Cardiac muscle cell (in vitro differentiated cells and primary cell): ENCODE data around the gene AMOTL1. TPM values are rescaled to one million over a fixed set of nuclear protein-coding genes. Genes with fewer than 3 reads are reported as not detected.

Experiments
- DNase-seq, 2 donors: peaks; one replicate each; pipeline versions ENCODE4 v3.0.0 to v3.0.0-alpha.2; 2010 to 2017; ENCODE audit warnings: low read depth in 1 of 2, low spot score in 1 of 2
- H3K27ac ChIP-seq: fragments of 200-600 bp; sonication (generic); 2 replicates; pipeline ENCODE4 v1.5.1; 2016
- H3K27me3 ChIP-seq: fragments of 200-600 bp; sonication (generic); 2 replicates; pipeline ENCODE4 v1.6.0; 2016; ENCODE audit warnings: control low read depth
- H3K36me3 ChIP-seq: fragments of 200-600 bp; sonication (generic); 2 replicates; pipeline ENCODE4 v1.5.1; 2016; ENCODE audit warnings: control low read depth
- H3K4me1 ChIP-seq: fragments of 200-600 bp; sonication (generic); 2 replicates; pipeline ENCODE4 v1.8.1; 2017; ENCODE audit warnings: low read depth, mild to moderate bottlenecking, mixed run types
- H3K4me3 ChIP-seq: fragments of 200-600 bp; sonication (generic); 2 replicates; pipeline ENCODE4 v1.5.1; 2016; ENCODE audit warnings: mild to moderate bottlenecking
- H3K9me3 ChIP-seq: fragments of 200-600 bp; sonication (generic); 2 replicates; pipeline ENCODE4 v1.5.1; 2017; ENCODE audit warnings: low read depth, mild to moderate bottlenecking, control low read depth
- CTCF ChIP-seq: IDR thresholded peaks from 2 replicates; pipeline ENCODE4 v1.5.1; 2012; ENCODE audit warnings: low read depth, mild to moderate bottlenecking, low read length
- polyA plus RNA-seq: library from polyadenylated mRNA; unstranded; fragments of >200 nt; fragmentation: Nextera tagmentation; extraction: Ambion mirVana; gene quantifications from 2 replicates; pipeline ENCODE4 v1.2.1, GENCODE V29; 2016
- total RNA-seq: library from RNA; depleted of rRNA; stranded (reverse); fragments of >200 nt; gene quantifications from 2 replicates; pipeline ENCODE4 v1.2.3, GENCODE V29; 2016

The AMOTL1 gene
- total and polyA plus RNA-seq, 2 experiments from 2014 or later: 1.2 to 5.1 TPM

GRCh38 chr11:94814272-94814976 is 46.3 kb downstream of the AMOTL1 start:
- Histone ChIP-seq H3K9me3 (peaks cover 2% of the 10 kb centered on the region), H3K4me1 (no peaks in the 10 kb centered on the region), H3K4me3 (no peak overlapping the region), H3K36me3 (no peaks in the 10 kb centered on the region), H3K27me3 (no peaks in the 10 kb centered on the region), H3K27ac (no peak overlapping the region)
- no peak for TF ChIP-seq CTCF
- no peak for DNase-seq

- no peaks in the 10 kb centered on the region for H3K36me3 ChIP-seq
- H3K27ac ChIP-seq: no peak overlapping the region
- no peak overlapping the region for H3K4me3 ChIP-seq
- H3K27me3 ChIP-seq: no peaks in the 10 kb centered on the region
- no peak for TF ChIP-seq CTCF
- H3K4me1 ChIP-seq: no peaks in the 10 kb centered on the region
- peaks cover 2% of the 10 kb centered on the region for H3K9me3 ChIP-seq
- DNase-seq: no peak
Observed at GRCh38 chr11:94815705-94816344, 47.7 kb downstream of the AMOTL1 start.

- Histone ChIP-seq H3K4me1 (no peaks in the 10 kb centered on the region), H3K4me3 (no peak overlapping the region), H3K36me3 (no peaks in the 10 kb centered on the region), H3K27me3 (peaks cover 8% of the 10 kb centered on the region), H3K9me3 (peaks cover 2% of the 10 kb centered on the region), H3K27ac (no peak overlapping the region)
- DNase-seq: no peak
- TF ChIP-seq CTCF: no peak
Observed at GRCh38 chr11:94820480-94820879, 52.3 kb downstream of the AMOTL1 start.

GRCh38 chr11:94821439-94821838 is 53.3 kb downstream of the AMOTL1 start:
- H3K4me3 ChIP-seq: no peak overlapping the region
- no peak for DNase-seq
- H3K27me3 ChIP-seq: peaks cover 8% of the 10 kb centered on the region
- H3K36me3 ChIP-seq: no peaks in the 10 kb centered on the region
- H3K27ac ChIP-seq: no peak overlapping the region
- no peaks in the 10 kb centered on the region for H3K4me1 ChIP-seq
- H3K9me3 ChIP-seq: no peaks in the 10 kb centered on the region
- TF ChIP-seq CTCF: no peak

GRCh38 chr11:94822080-94822479 is 53.9 kb downstream of the AMOTL1 start:
- no peaks in the 10 kb centered on the region for H3K4me1 ChIP-seq
- DNase-seq: no peak
- no peak overlapping the region for H3K4me3 ChIP-seq
- no peak for TF ChIP-seq CTCF
- no peaks in the 10 kb centered on the region for H3K9me3 ChIP-seq
- no peak overlapping the region for H3K27ac ChIP-seq
- H3K36me3 ChIP-seq: no peaks in the 10 kb centered on the region
- H3K27me3 ChIP-seq: peaks cover 8% of the 10 kb centered on the region
